ENCODE results near the gene FANCC. TPM values are rescaled to one million over a fixed set of nuclear protein-coding genes. Genes with fewer than 3 reads are reported as not detected.

FANCC gene
- total RNA-seq, 4 donors from 2014 or later, result 7.7 to 27.8 (median 9.0) TPM

- no peaks in the 10 kb centered on the region for H3K9me3 ChIP-seq
- no peak for DNase-seq (ENCODE audit: low spot score in 2 of 2)
- peaks cover 68% of the 10 kb centered on the region for H3K4me1 ChIP-seq
- H3K4me3 ChIP-seq, result no peak overlapping the region
- 92% methylated on average over 23 of the region's 24 CpGs for WGBS
- no peak for TF ChIP-seq POLR2A (IDR thresholded peaks at IDR 0.05)
- TF ChIP-seq, protein P1, sequence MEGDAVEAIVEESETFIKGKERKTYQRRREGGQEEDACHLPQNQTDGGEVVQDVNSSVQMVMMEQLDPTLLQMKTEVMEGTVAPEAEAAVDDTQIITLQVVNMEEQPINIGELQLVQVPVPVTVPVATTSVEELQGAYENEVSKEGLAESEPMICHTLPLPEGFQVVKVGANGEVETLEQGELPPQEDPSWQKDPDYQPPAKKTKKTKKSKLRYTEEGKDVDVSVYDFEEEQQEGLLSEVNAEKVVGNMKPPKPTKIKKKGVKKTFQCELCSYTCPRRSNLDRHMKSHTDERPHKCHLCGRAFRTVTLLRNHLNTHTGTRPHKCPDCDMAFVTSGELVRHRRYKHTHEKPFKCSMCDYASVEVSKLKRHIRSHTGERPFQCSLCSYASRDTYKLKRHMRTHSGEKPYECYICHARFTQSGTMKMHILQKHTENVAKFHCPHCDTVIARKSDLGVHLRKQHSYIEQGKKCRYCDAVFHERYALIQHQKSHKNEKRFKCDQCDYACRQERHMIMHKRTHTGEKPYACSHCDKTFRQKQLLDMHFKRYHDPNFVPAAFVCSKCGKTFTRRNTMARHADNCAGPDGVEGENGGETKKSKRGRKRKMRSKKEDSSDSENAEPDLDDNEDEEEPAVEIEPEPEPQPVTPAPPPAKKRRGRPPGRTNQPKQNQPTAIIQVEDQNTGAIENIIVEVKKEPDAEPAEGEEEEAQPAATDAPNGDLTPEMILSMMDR (IDR thresholded peaks at IDR 0.05), result no peak
- TF ChIP-seq EP300 (IDR thresholded peaks at IDR 0.05), result no peak
- no peak for TF ChIP-seq POLR2AphosphoS5 (IDR thresholded peaks at IDR 0.05)
- no peaks in the 10 kb centered on the region for H3K36me3 ChIP-seq
- no peaks in the 10 kb centered on the region for H3K27me3 ChIP-seq
- no peak overlapping the region for H3K27ac ChIP-seq
Measured at GRCh38 chr9:95099321-95100070, 218.0 kb downstream of the FANCC start.

GRCh38 chr9:95098391-95098921, 219.1 kb downstream of the FANCC start:
- Histone ChIP-seq H3K27ac (no peak overlapping the region), H3K36me3 (no peaks in the 10 kb centered on the region), H3K27me3 (no peaks in the 10 kb centered on the region), H3K9me3 (no peaks in the 10 kb centered on the region), H3K4me3 (no peak overlapping the region), H3K4me1 (peaks cover 61% of the 10 kb centered on the region)
- 93% methylated on average over 8 of the region's 12 CpGs for WGBS
- TF ChIP-seq POLR2AphosphoS5 (IDR thresholded peaks at IDR 0.05), result no peak
- no peak for TF ChIP-seq EP300 (IDR thresholded peaks at IDR 0.05)
- TF ChIP-seq, protein P1 (IDR thresholded peaks at IDR 0.05), result no peak
- no peak for TF ChIP-seq POLR2A (IDR thresholded peaks at IDR 0.05)
- no peak for DNase-seq (ENCODE audit: low spot score in 2 of 2)

GRCh38 chr9:95097279-95097678, 220.2 kb downstream of the FANCC start:
- H3K27ac ChIP-seq, result no peak overlapping the region
- WGBS, result 92% methylated on average over 7 of the region's 7 CpGs
- H3K36me3 ChIP-seq, result no peaks in the 10 kb centered on the region
- no peaks in the 10 kb centered on the region for H3K27me3 ChIP-seq
- H3K9me3 ChIP-seq, result no peaks in the 10 kb centered on the region
- no peak for DNase-seq (ENCODE audit: low spot score in 2 of 2)
- TF ChIP-seq POLR2AphosphoS5 (IDR thresholded peaks at IDR 0.05) (no peak), POLR2A (IDR thresholded peaks at IDR 0.05) (no peak), EP300 (IDR thresholded peaks at IDR 0.05) (no peak)
- TF ChIP-seq, protein P1 (IDR thresholded peaks at IDR 0.05), result no peak
- peaks cover 57% of the 10 kb centered on the region for H3K4me1 ChIP-seq
- H3K4me3 ChIP-seq, result no peak overlapping the region

DNA sequence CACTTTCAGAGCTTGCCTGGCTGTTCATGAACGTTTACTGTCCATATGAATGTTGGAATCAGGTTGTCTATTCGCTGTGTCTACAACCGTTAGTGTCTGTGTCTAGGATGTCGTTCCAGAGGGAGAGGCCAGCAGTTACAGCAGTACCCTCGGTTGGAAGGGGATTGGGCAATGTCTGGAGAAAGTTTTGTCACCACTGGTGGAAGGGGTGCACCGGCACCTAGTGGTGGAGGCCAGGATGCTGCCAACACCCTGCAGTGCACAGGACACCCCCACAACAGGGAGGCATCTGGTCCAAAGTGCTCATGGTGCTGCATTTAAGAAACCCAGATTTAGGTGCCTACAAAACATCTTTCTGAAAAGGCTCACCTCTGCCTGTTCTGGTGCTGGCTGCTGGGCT, 220.7 kb downstream of the FANCC start:
- TF ChIP-seq, protein P1 (IDR thresholded peaks at IDR 0.05), result no peak
- TF ChIP-seq POLR2AphosphoS5 (IDR thresholded peaks at IDR 0.05) (no peak), POLR2A (IDR thresholded peaks at IDR 0.05) (no peak), EP300 (IDR thresholded peaks at IDR 0.05) (no peak)
- WGBS, result 71% methylated on average over 6 of the region's 6 CpGs
- no peak for DNase-seq (ENCODE audit: low spot score in 2 of 2)
- Histone ChIP-seq H3K4me1 (peaks cover 57% of the 10 kb centered on the region), H3K36me3 (no peaks in the 10 kb centered on the region), H3K27me3 (no peaks in the 10 kb centered on the region), H3K4me3 (no peak overlapping the region), H3K9me3 (no peaks in the 10 kb centered on the region), H3K27ac (no peak overlapping the region)

DNA sequence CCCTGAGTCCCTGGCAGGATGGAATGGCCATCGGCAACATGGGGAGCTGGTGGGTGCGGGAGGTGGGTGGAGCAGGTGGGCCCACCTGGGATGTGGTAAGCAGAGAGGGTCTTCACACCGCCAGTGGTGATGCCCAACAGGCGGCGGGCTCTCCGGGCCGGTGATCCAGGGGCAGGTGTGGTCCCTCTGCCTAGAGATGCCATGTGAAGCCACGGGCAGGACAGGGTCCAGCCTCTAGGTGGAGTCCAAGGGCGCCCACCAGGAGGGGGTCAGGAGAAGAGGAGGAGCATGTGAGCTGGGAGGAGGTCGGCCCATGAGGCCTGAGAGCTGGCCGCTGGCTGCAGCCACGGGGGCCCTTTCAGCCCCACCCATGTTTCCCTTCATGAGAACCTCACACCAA, 221.1 kb downstream of the FANCC start:
- H3K27me3 ChIP-seq, result no peaks in the 10 kb centered on the region
- peaks cover 57% of the 10 kb centered on the region for H3K4me1 ChIP-seq
- no peak for DNase-seq (ENCODE audit: low spot score in 2 of 2)
- H3K36me3 ChIP-seq, result no peaks in the 10 kb centered on the region
- no peak overlapping the region for H3K4me3 ChIP-seq
- H3K9me3 ChIP-seq, result no peaks in the 10 kb centered on the region
- WGBS, result 91% methylated on average over 5 of the region's 12 CpGs
- TF ChIP-seq EP300 (IDR thresholded peaks at IDR 0.05), result no peak
- TF ChIP-seq, protein P1 (IDR thresholded peaks at IDR 0.05), result no peak
- TF ChIP-seq POLR2A (IDR thresholded peaks at IDR 0.05), result no peak
- TF ChIP-seq POLR2AphosphoS5 (IDR thresholded peaks at IDR 0.05), result no peak
- H3K27ac ChIP-seq, result no peak overlapping the region
